Breast epithelium (tissue), 3 donors: ENCODE data around the gene GLRA2.

Experiments used
- CTCF ChIP-seq, 3 donors: fragments of 450-650 bp; IDR thresholded peaks; one replicate each; pipeline ENCODE4 v1.5.1; 2016 to 2017; ENCODE audit warnings: antibody characterized with exemption in 3 of 3, mild to moderate bottlenecking in 3 of 3, moderate library complexity in 3 of 3
- POLR2A ChIP-seq: fragments of 450-650 bp; IDR thresholded peaks from one replicate; pipeline ENCODE4 v1.6.1; 2016; ENCODE audit warnings: antibody characterized with exemption, mild to moderate bottlenecking, moderate library complexity
- POLR2AphosphoS5 ChIP-seq, 3 donors: sonication (generic); formaldehyde crosslinking; IDR thresholded peaks; one replicate each; pipeline ENCODE4 v1.6.1; 2017; ENCODE audit warnings: antibody characterized with exemption in 3 of 3

DNA sequence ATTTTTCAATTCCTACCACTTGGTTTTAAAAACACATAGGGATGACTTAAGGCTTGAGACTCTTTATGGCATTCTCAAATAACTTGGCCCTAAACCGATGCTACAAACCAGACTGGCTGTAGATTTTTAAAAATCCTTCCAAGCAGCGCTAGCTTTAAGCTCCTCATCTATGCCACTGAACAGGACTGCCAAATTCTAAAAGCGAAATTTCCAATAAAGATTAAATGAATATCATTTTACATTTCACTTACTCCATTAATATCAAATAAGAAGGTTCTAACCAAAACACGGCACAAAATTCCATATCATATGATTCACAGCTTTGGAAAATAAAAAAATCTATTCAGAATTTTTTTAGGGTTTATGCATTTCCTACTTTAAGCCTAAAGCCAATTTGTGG, 209.3 kb downstream of the GLRA2 start:
- TF ChIP-seq CTCF (IDR thresholded peaks at IDR 0.05) (no peak), POLR2A (no peak), POLR2AphosphoS5 (IDR thresholded peaks at IDR 0.05) (no peak)
